ENCODE measurements around the gene CDC42BPA.
"Not testable (repeated sequence)": the region's sequence is repeated elsewhere in the genome, so short reads cannot be mapped to it uniquely, and the experiment has no call there.

CDC42BPA gene

GRCh38 chr1:227308367-227309336 lies 9.6 kb downstream of the CDC42BPA start:
- DNase-seq (ENCODE audit: low read depth in 2 of 2, low spot score in 1 of 2) = no peak

- DNase-seq (ENCODE audit: low read depth in 2 of 2, low spot score in 1 of 2) = no peak
Observed at GRCh38 chr1:227306689-227307088, 11.6 kb downstream of the CDC42BPA start.

GRCh38 chr1:227305894-227306626 lies 12.2 kb downstream of the CDC42BPA start:
- DNase-seq (ENCODE audit: low read depth in 2 of 2, low spot score in 1 of 2) = no peak

GRCh38 chr1:227304665-227305064 lies 13.6 kb downstream of the CDC42BPA start:
- no peak for DNase-seq (ENCODE audit: low read depth in 2 of 2, low spot score in 1 of 2)

GRCh38 chr1:227303662-227304061 lies 14.6 kb downstream of the CDC42BPA start:
- no peak for DNase-seq (ENCODE audit: low read depth in 2 of 2, low spot score in 1 of 2)

- no peak for DNase-seq (ENCODE audit: low read depth in 2 of 2, low spot score in 1 of 2)
Observed at GRCh38 chr1:227300682-227301081, 17.6 kb downstream of the CDC42BPA start.

- no peak for DNase-seq (ENCODE audit: low read depth in 2 of 2, low spot score in 1 of 2)
Observed at GRCh38 chr1:227299688-227300087, 18.6 kb downstream of the CDC42BPA start.

- no peak for DNase-seq (ENCODE audit: low read depth in 2 of 2, low spot score in 1 of 2)
Observed at GRCh38 chr1:227299241-227299627, 19.1 kb downstream of the CDC42BPA start.

GRCh38 chr1:227298512-227299240 lies 19.6 kb downstream of the CDC42BPA start:
- no peak for DNase-seq (ENCODE audit: low read depth in 2 of 2, low spot score in 1 of 2)

- no peak for DNase-seq (ENCODE audit: low read depth in 2 of 2, low spot score in 1 of 2)
Observed at GRCh38 chr1:227297073-227297793, 21.1 kb downstream of the CDC42BPA start.

GRCh38 chr1:227295609-227296008 lies 22.7 kb downstream of the CDC42BPA start:
- no peak for DNase-seq (ENCODE audit: low read depth in 2 of 2, low spot score in 1 of 2)

GRCh38 chr1:227285745-227286144 lies 32.5 kb downstream of the CDC42BPA start:
- DNase-seq (ENCODE audit: low read depth in 2 of 2, low spot score in 1 of 2) = no peak

- no peak for DNase-seq (ENCODE audit: low read depth in 2 of 2, low spot score in 1 of 2)
Observed at GRCh38 chr1:227281371-227281770, 36.9 kb downstream of the CDC42BPA start.

- no peak for DNase-seq (ENCODE audit: low read depth in 2 of 2, low spot score in 1 of 2)
Observed at GRCh38 chr1:227280836-227281235, 37.5 kb downstream of the CDC42BPA start.

GRCh38 chr1:227276156-227276693 lies 42.1 kb downstream of the CDC42BPA start:
- DNase-seq (ENCODE audit: low read depth in 2 of 2, low spot score in 1 of 2) = not testable (repeated sequence)

GRCh38 chr1:227273557-227273956 lies 44.7 kb downstream of the CDC42BPA start:
- no peak for DNase-seq (ENCODE audit: low read depth in 2 of 2, low spot score in 1 of 2)

GRCh38 chr1:227272428-227272827 lies 45.9 kb downstream of the CDC42BPA start:
- DNase-seq (ENCODE audit: low read depth in 2 of 2, low spot score in 1 of 2) = no peak

- DNase-seq (ENCODE audit: low read depth in 2 of 2, low spot score in 1 of 2) = no peak
Observed at GRCh38 chr1:227270554-227270953, 47.7 kb downstream of the CDC42BPA start.

GRCh38 chr1:227268943-227269342 lies 49.3 kb downstream of the CDC42BPA start:
- DNase-seq (ENCODE audit: low read depth in 2 of 2, low spot score in 1 of 2) = no peak

- no peak for DNase-seq (ENCODE audit: low read depth in 2 of 2, low spot score in 1 of 2)
Observed at GRCh38 chr1:227265891-227266290, 52.4 kb downstream of the CDC42BPA start.

- no peak for DNase-seq (ENCODE audit: low read depth in 2 of 2, low spot score in 1 of 2)
Observed at GRCh38 chr1:227263869-227264268, 54.4 kb downstream of the CDC42BPA start.

Data from stimulated activated CD8-positive, alpha-beta memory T cell treated with anti-CD3 and anti-CD28 coated beads, Interleukin-4, amount 100 ng/mL, for 4 hours (primary cell).